HG03103 (cell line): Measurements from ENCODE around the gene URB2.
"Not testable (repeated sequence)": the region's sequence is repeated elsewhere in the genome, so short reads cannot be mapped to it uniquely, and the experiment has no call there.

ENCODE experiments used
- ATAC-seq: cut with Tn5 transposase; IDR thresholded peaks from one replicate; pipeline ENCODE4 v1.9.1; 2021; ENCODE audit warnings: low read depth; ENCODE audit not compliant: unreplicated experiment

The URB2 gene

GRCh38 chr1:229625915-229626831 lies at the start of gene URB2, which contains the start of gene TAF5L:
TSS of gene URB2 (plus strand) at chr1:229626247. CDS start at chr1:229627634, 1,387 bp downstream.
TSS of gene TAF5L (minus strand) at chr1:229626122. CDS start at chr1:229614482, 11,640 bp downstream.
- ATAC-seq, result peak; percentile 84

DNA sequence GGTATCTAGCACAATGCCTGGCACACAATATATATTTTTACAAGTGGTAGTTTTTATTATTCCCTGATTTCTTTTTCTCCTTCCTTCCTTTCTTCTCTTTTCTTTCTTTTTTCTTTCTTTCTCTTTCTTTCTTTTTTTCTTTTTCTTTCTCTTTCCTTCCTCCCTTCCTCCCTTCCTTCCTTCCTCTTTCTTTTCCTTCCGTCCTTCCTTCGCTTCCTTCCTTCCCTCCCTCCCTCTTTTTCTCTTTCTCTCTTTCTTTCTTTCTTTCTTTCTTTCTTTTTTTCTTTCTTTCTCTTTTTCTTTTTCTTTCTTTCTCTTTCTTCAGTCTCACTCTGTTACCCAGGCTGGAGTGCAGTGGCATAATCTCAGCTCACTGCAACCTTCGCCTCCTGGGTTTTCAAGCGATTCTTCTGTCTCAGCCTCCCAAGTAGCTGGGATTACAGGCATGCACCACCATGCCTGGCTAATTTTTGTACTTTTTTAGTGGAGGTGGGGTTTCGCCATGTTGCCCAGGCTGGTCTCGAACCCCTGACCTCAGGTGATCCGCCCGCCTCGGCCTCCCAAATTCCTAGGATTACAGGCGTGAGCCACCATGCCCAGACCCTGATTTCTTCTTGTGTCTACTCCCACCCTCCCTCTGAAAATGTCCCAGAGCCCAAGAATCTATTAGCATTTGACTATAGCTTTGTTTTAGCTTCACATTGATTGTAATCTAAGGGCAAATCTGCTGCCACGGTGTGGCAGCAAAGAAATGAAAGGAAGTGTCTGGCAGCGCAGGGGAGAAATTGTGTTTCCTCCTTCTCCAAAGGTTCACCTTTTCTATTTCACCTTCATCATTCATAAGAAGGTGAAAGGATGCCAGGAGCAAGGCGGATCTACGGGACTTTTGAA lies 47.6 kb upstream of the URB2 start:
- ATAC-seq, result no peak

GRCh38 chr1:229579059-229579673 lies 46.9 kb upstream of the URB2 start:
- peak; percentile 83 for ATAC-seq

DNA sequence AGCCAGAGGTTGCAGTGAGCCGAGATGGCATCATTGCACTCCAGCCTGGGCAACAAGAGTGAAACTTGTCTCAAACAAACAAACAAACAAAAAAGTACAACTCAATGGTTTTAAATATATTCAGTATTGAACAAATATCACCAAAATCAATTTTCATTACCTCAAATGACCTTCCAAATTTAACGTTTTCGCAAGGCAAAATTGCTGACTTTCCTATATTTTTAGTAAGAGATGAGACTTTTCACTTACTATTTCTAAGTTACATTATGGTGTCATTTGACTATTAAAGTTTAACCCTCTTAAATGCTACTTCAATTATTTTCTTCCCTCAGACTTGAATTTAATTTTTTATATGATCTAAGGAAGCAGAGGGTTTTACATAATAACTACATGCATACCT lies 44.6 kb upstream of the URB2 start:
- no peak for ATAC-seq

- no peak for ATAC-seq
These were observed 43.9 kb upstream of the URB2 start for GRCh38 chr1:229582011-229582694.

GRCh38 chr1:229582715-229583114 lies 43.3 kb upstream of the URB2 start:
- no peak for ATAC-seq

- no peak for ATAC-seq
These were observed 40.7 kb upstream of the URB2 start for GRCh38 chr1:229585338-229585737.

DNA sequence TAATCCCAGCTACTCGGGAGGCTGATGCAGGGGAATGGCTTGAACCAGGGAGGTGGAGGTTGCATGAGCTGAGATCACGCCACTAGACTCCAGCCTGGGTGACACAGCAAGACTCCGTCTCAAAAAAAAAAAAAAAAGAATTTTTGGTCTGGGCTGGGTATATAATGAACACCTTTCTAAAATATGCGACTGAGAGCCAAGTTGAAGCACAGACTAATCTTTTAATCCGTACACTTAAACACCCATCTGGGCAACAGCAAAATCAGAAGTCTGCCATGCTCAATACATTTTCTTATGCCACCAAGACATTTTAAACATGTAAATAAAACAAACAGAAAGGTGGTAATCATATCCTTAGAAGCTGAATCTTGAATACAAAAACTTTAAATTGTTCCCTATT lies 35.9 kb upstream of the URB2 start:
- no peak for ATAC-seq

GRCh38 chr1:229593800-229594199 lies 32.2 kb upstream of the URB2 start:
- ATAC-seq, result no peak

- no peak for ATAC-seq
These were observed 31.6 kb upstream of the URB2 start for GRCh38 chr1:229594227-229595008.

DNA sequence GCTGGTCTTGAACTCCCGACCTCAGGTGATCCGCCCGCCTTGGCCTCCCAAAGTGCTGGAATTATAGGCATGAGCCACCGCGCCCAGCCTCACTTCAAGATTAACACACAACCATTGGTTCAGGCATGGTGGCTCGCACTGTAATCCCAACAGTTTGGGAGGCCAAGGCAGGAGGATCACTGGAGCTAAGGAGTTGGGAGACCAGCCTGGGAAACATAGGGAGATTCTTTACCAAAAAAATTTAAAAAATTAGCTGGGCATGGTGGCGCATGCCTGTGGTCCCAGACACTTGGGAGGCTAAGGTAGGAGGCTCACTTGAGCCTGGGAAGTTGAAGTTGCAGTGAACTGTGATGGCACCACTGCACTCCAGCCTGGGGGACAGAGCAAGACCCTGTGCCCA lies 30.2 kb upstream of the URB2 start:
- not testable (repeated sequence) for ATAC-seq

DNA sequence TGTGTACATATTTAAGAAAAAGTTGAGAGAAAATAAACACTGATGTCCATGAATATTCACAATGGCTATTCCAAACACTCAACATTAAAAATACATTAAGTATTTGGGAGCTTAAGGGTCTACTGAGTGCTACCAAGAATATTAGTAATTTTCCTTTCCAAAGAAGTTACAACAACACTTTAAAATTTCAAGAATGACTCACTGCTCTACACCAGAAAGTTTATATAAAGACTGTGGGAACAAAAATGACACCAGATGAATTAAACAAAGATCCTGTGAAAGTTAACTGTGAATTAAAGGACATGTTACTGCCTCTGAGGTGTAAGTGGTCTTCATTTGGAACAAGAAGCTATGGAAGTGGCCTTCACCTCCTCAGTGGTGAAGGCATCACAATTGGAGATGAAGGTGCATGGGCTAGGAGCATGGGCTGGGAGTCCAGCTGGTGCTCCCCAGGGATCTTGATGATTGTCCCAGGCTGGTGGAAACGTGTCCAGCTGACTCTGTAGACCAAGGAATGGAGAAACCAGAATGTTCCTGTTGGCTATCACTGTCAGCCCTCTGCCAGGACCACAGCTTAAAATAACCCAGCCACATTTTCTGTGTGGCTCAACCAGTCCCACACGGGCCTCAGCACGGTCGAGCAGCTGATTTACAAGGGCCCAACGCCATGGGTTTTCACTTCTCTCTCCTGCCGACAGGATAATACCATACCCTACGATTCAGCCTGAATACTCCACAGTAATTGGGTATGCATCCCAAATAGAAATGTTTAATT lies 28.9 kb upstream of the URB2 start:
- ATAC-seq, result no peak

DNA sequence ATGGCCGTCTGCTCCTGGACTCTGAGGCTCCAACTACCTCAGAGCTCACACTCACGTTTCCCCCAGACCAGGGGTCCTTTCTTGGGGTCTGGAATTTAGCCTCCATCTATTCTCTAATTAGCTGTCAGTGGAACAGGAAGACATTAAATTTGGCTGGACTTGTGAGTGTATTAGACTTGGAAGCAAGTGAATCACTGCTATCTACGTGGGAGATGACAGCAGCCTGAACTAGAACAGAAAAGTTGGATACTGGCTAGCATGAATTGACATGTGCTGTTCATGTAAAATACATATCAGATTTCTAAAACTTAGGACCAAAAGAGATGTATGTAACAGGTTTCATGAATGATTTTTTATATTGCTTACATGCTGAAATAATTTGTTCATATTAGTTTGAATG lies 28.2 kb upstream of the URB2 start:
- ATAC-seq, result no peak

DNA sequence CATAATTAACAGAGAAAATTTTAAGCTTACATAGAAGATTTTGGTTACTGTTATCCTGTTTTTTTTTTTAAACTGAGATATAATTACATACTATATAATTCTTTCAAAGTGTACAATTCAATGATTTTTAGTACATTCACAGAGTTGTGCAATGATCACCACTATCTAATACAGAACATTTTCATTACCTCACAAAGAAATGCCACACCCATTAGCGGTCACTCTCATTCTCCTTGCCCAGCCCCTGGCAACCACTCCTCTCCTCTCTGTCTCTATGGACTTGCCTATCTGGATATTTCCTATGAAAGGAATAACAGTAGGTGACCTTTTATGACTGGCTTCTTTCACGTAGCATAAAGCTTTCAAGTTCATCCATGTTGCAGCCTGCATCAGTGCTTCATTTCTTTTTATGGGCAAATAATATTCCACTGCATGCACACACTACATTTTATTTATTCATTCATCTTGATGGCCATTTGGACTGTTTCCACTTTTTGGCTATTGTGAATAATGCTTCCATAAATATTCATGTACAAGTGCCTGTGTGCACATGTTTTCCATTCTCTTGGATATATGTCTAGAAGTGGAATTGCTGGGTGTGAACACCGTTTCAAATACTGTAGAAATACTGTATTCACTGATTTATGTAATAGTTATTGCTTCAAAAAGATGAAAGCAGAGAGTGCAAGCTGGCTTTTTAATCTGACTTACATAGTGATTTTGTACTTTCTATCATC lies 26.7 kb upstream of the URB2 start:
- ATAC-seq, result no peak

DNA sequence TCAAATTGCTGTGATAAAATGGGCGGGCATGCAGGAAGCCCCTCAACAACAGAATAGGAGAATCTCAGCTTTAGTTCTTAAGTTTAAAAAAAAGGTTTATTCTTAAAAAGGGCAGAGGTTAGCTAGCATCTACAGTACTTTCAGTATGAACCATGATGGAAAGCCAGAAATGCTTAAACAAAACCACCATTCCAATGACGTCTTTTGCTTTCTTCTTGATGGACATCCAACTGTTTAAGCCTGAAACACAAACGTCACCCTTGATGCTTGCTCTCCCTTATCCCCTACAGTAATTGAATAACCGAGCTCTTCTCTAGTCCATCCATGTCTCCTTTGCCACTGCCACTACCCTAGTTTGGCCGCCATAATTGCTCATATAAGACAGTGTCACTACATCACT lies 25.8 kb upstream of the URB2 start:
- ATAC-seq, result no peak

DNA sequence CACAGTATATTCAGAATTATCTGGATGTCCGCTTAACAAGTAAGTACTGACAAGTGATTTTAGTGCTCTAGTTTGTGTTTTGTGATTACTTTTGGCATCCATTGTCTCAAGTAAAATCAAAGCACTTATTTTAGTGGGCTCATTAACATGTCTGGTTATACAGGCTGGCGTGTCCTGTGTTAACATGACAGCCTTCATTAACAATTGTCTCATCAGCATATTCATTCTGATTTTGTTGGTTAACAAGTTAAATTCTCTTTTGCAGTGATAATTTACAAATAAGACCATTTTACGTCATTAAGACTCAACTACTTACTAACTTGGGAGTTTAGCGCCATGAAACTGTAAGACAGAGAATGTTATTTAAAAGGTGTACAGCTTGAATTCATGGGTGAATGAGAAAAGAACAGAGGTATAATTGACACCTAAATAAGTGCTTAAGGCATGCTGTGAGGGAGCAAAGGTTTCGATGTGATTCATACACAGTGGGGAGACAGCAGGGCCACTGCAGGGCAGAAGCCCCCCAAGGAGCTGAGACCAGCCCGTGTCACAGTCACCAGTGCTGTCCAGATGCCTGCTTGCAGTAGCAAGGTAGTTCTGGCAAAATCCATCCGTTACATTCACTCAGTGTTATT lies 22.6 kb upstream of the URB2 start:
- ATAC-seq, result no peak

GRCh38 chr1:229607370-229607769 lies 18.7 kb upstream of the URB2 start:
- ATAC-seq, result no peak

GRCh38 chr1:229608590-229608989 lies 17.5 kb upstream of the URB2 start:
- ATAC-seq, result no peak
